IMR-90 (cell line): ENCODE data around the gene PLA2G2D. TPM values are rescaled to one million over a fixed set of nuclear protein-coding genes. Genes with fewer than 3 reads are reported as not detected.

Source experiments
- ATAC-seq: fragments of 200-7000 bp; cut with Tn5 transposase; 2 replicates; pipeline ENCODE4 v1.9.1; 2020; ENCODE audit warnings: low read depth, mild to moderate bottlenecking, moderate library complexity
- BruUV-seq: library from RNA; stranded (reverse); fragments of 400-500 nt; replicated peaks from 2 replicates; lab custom pipeline; 2021; lab: Mats Ljungman, UMichigan
- CTCF ChIA-PET: fragments of 300-600 bp; formaldehyde crosslinking; extraction: SDS; loops from one replicate; lab custom pipeline; 2021; ENCODE audit warnings: antibody characterized with exemption; lab: Yijun Ruan, JAX
- POLR2A ChIA-PET: fragments of 300-600 bp; sonication (Branson Sonifier 250); formaldehyde crosslinking; loops from one replicate; lab custom pipeline; 2022; ENCODE audit warnings: antibody characterized with exemption; ENCODE audit not compliant: unreplicated experiment; lab: Charles Lee
- DNase-seq: peaks from one replicate; pipeline ENCODE4 v3.0.0; 2013
- H2AFZ ChIP-seq: replicated peaks from 2 replicates; pipeline ENCODE3; 2013; ENCODE audit warnings: low read length, mild to moderate bottlenecking; ENCODE audit not compliant: poor library complexity
- H2AK5ac ChIP-seq: 2 replicates; pipeline ENCODE4 v1.6.1; 2013; ENCODE audit warnings: low read depth, low read length, inconsistent platforms
- H2AK9ac ChIP-seq: replicated peaks from 2 replicates; pipeline ENCODE3; 2013; ENCODE audit warnings: mild to moderate bottlenecking, low read depth, low read length, moderate library complexity; ENCODE audit not compliant: poor library complexity
- H2BK120ac ChIP-seq: 2 replicates; pipeline ENCODE4 v1.6.1; 2013; ENCODE audit warnings: low read depth, low read length, inconsistent platforms
- H2BK15ac ChIP-seq: 3 replicates; pipeline ENCODE4 v1.6.1; 2013; ENCODE audit warnings: low read depth, low read length, inconsistent platforms
- H2BK20ac ChIP-seq: 2 replicates; pipeline ENCODE4 v1.6.1; 2013; ENCODE audit warnings: low read depth, mild to moderate bottlenecking, inconsistent platforms, low read length, moderate library complexity
- H2BK5ac ChIP-seq: 2 replicates; pipeline ENCODE4 v1.6.1; 2013; ENCODE audit warnings: mild to moderate bottlenecking, low read depth, low read length, inconsistent platforms; ENCODE audit not compliant: poor library complexity, severe bottlenecking
- H3K14ac ChIP-seq: replicated peaks from 2 replicates; pipeline ENCODE4 v1.6.1; 2013; ENCODE audit warnings: low read depth, low read length, inconsistent platforms
- H3K18ac ChIP-seq: 2 replicates; pipeline ENCODE4 v1.6.1; 2013; ENCODE audit warnings: low read depth, low read length, control low read depth
- H3K23ac ChIP-seq: 2 replicates; pipeline ENCODE4 v1.6.1; 2013; ENCODE audit warnings: low read depth, low read length, inconsistent platforms
- H3K27ac ChIP-seq: 2 replicates; pipeline ENCODE4 v1.5.1; 2013; ENCODE audit warnings: mild to moderate bottlenecking, control low read depth, low read length; ENCODE audit not compliant: insufficient read depth
- H3K27me3 ChIP-seq: 2 replicates; pipeline ENCODE4 v1.6.1; 2013; ENCODE audit warnings: low read length; ENCODE audit not compliant: control insufficient read depth, insufficient read depth
- H3K36me3 ChIP-seq: 2 replicates; pipeline ENCODE4 v1.6.1; 2013; ENCODE audit warnings: low read length, mixed read lengths; ENCODE audit not compliant: control insufficient read depth, insufficient read depth
- H3K4ac ChIP-seq: 2 replicates; pipeline ENCODE4 v1.6.1; 2013; ENCODE audit warnings: low read depth, low read length, inconsistent platforms
- H3K4me1 ChIP-seq: 2 replicates; pipeline ENCODE4 v1.6.1; 2013; ENCODE audit warnings: low read length, mixed read lengths; ENCODE audit not compliant: control insufficient read depth, insufficient read depth
- H3K4me2 ChIP-seq: 2 replicates; pipeline ENCODE4 v1.6.1; 2013; ENCODE audit warnings: low read depth, mild to moderate bottlenecking, control low read depth, low read length, moderate library complexity
- H3K4me3 ChIP-seq: 2 replicates; pipeline ENCODE4 v1.5.1; 2013; ENCODE audit warnings: low read depth, mild to moderate bottlenecking, control low read depth, low read length, moderate library complexity; ENCODE audit not compliant: insufficient read depth
- H3K56ac ChIP-seq: 2 replicates; pipeline ENCODE4 v1.6.1; 2013; ENCODE audit warnings: low read length, inconsistent platforms; ENCODE audit not compliant: insufficient read depth; ENCODE audit errors: extremely low read depth
- H3K79me1 ChIP-seq, 2 experiments: 2 replicates each; pipeline ENCODE4 v1.6.1; 2013; ENCODE audit warnings: low read length in 2 of 2, inconsistent platforms in 1 of 2, low read depth in 1 of 2
- H3K9ac ChIP-seq: 2 replicates; pipeline ENCODE4 v1.6.1; 2013; ENCODE audit warnings: low read depth, low read length, control low read depth
- H3K9me1 ChIP-seq: 2 replicates; pipeline ENCODE4 v1.6.1; 2013; ENCODE audit warnings: low read length, inconsistent platforms; ENCODE audit not compliant: insufficient read depth
- H3K9me3 ChIP-seq: 2 replicates; pipeline ENCODE4 v1.6.1; 2013; ENCODE audit warnings: low read length; ENCODE audit not compliant: control insufficient read depth, insufficient read depth
- H4K20me1 ChIP-seq: 2 replicates; pipeline ENCODE4 v1.6.1; 2013; ENCODE audit warnings: low read length, inconsistent platforms; ENCODE audit not compliant: insufficient read depth
- H4K5ac ChIP-seq: 2 replicates; pipeline ENCODE4 v1.6.1; 2013; ENCODE audit warnings: mild to moderate bottlenecking, low read depth, low read length, control low read depth
- H4K8ac ChIP-seq, 2 experiments: 2 replicates each; pipeline ENCODE4 v1.6.1; 2013; ENCODE audit warnings: low read depth in 2 of 2, low read length in 2 of 2, control low read depth in 1 of 2, inconsistent platforms in 1 of 2
- H4K91ac ChIP-seq: 2 replicates; pipeline ENCODE4 v1.6.1; 2013; ENCODE audit warnings: low read depth, low read length, inconsistent platforms; ENCODE audit not compliant: insufficient read depth
- BHLHE40 ChIP-seq: fragments of 150-350 bp; IDR thresholded peaks from 2 replicates; pipeline ENCODE4 v1.6.1; 2016; ENCODE audit warnings: mild to moderate bottlenecking, low read depth, low read length
- CEBPB ChIP-seq: IDR thresholded peaks from 2 replicates; pipeline ENCODE4 v1.6.1; 2012; ENCODE audit warnings: low read depth, low read length, improper control_type of control experiment
- CHD1 ChIP-seq: IDR thresholded peaks from 2 replicates; pipeline ENCODE4 v1.6.1; 2012; ENCODE audit warnings: low read depth, low read length, improper control_type of control experiment
- FOS ChIP-seq: fragments of 150-350 bp; IDR thresholded peaks from 2 replicates; pipeline ENCODE4 v1.6.1; 2016; ENCODE audit warnings: low read depth, low read length
- MAFK ChIP-seq: IDR thresholded peaks from 2 replicates; pipeline ENCODE4 v1.6.1; 2012; ENCODE audit warnings: low read depth, low read length, improper control_type of control experiment
- MAZ ChIP-seq: IDR thresholded peaks from 2 replicates; pipeline ENCODE4 v1.6.1; 2012; ENCODE audit warnings: low read depth, mild to moderate bottlenecking, low read length, improper control_type of control experiment, moderate library complexity, borderline replicate concordance
- MXI1 ChIP-seq: IDR thresholded peaks from 2 replicates; pipeline ENCODE4 v1.6.1; 2012; ENCODE audit warnings: low read depth, mild to moderate bottlenecking, low read length, moderate library complexity, borderline replicate concordance
- POLR2A ChIP-seq: IDR thresholded peaks from 2 replicates; pipeline ENCODE4 v1.6.1; 2012; ENCODE audit warnings: mild to moderate bottlenecking, low read depth, low read length
- RAD21 ChIP-seq: IDR thresholded peaks from 2 replicates; pipeline ENCODE4 v1.6.1; 2012; ENCODE audit warnings: low read length, improper control_type of control experiment
- SMC3 ChIP-seq: fragments of 150-350 bp; IDR thresholded peaks from 2 replicates; pipeline ENCODE4 v1.6.1; 2016; ENCODE audit warnings: low read depth, mild to moderate bottlenecking, antibody characterized with exemption, low read length, moderate library complexity
- WGBS, 2 experiments: methylation state at CpG; one replicate each; pipeline versions ENCODE4 v1.1.5 to v1.1.7; 2013; ENCODE audit warnings: missing lambda C conversion rate in 2 of 2; ENCODE audit not compliant: insufficient read length in 1 of 2; ENCODE audit errors: extremely low coverage in 2 of 2; 5-methylcytosine and 5-hydroxymethylcytosine counted together
- dilution Hi-C: fragments of 300-500 bp; cut with HindIII; formaldehyde crosslinking; loops from one replicate; pipeline ENCODE4 v1.14.3; 2018; ENCODE audit warnings: low sequenced_read_pairs; ENCODE audit not compliant: unreplicated experiment
- in situ Hi-C: fragments of 300-500 bp; cut with MboI; formaldehyde crosslinking; loops from 3 replicates; pipeline ENCODE4 v1.14.3; 2019; ENCODE audit warnings: low sequenced_read_pairs, inconsistent platforms, mixed read lengths
- intact Hi-C: fragments of 100-400 bp; cut with micrococcal nuclease; formaldehyde crosslinking; loops from 2 replicates; pipeline ENCODE4 v1.10.0; 2022
- polyA plus RNA-seq, 3 experiments: library from polyadenylated mRNA; depleted of rRNA; stranded (reverse); fragments of >200 nt; gene quantifications; 2 replicates each; pipeline ENCODE4 v1.2.3, GENCODE V29; 2012; ENCODE audit warnings: low replicate concordance in 1 of 3
- total RNA-seq: library from RNA; depleted of rRNA; stranded (reverse); fragments of >200 nt; gene quantifications from 2 replicates; pipeline ENCODE4 v1.2.3, GENCODE V29; 2012
- TF ChIP-seq, protein P1 (sequence below): fragments of 150-350 bp; IDR thresholded peaks from 2 replicates; pipeline ENCODE4 v1.6.1; 2016; ENCODE audit warnings: low read depth, mild to moderate bottlenecking, low read length, moderate library complexity, borderline replicate concordance
- TF ChIP-seq, protein P2 (sequence below): conservative IDR thresholded peaks from 2 replicates; pipeline ENCODE4 v1.5.1; 2012; ENCODE audit warnings: mild to moderate bottlenecking, low read depth, low read length, improper control_type of control experiment

The PLA2G2D gene
- total and polyA plus RNA-seq, 2 of the 4 experiments (the other 2 are of a cell fraction): not detected

DNA sequence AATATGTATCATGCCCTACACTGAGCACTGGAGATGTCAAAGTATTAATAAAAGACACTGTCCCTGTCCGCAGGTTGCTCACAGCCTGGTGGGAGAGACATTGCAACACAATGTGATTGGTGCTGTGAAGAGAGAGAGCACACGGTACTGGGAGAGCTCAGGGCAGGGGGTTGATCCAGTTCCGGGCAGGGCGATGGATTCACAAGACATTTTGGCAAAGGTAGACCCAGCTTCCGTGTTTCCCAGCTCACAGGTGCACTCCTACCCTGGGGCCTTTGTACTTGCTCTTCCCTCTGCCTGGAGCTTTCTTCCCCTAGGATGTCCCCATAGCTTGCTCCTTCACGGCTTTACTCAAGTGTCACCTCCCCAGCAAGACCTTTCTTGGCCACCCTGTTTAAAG is 47.9 kb downstream of the PLA2G2D start:
- dilution Hi-C loops (no loop called here), intact Hi-C loops (no loop called here), in situ Hi-C loops (no loop called here)
- Histone ChIP-seq H3K4ac (no peak overlapping the region), H2AFZ (no peak overlapping the region), H3K9me1 (no peaks in the 10 kb centered on the region), H2AK5ac (no peak overlapping the region), H3K36me3 (no peaks in the 10 kb centered on the region), H3K79me1 (no peaks in the 10 kb centered on the region), H2BK20ac (no peak overlapping the region), H3K23ac (no peak overlapping the region), H2BK120ac (no peak overlapping the region), H4K20me1 (no peaks in the 10 kb centered on the region), H3K9ac (no peak overlapping the region), H3K18ac (no peak overlapping the region), H3K27me3 (no peaks in the 10 kb centered on the region), H3K4me2 (no peak overlapping the region), H2AK9ac (no peak overlapping the region), H2BK15ac (no peak overlapping the region), H3K4me1 (0 out of 2 replicates have a peak, but pooled peaks cover 2% of the 10 kb centered on the region), H3K27ac (no peak overlapping the region), H4K8ac (no peak overlapping the region), H3K14ac (no peak overlapping the region), H2BK5ac (no peak overlapping the region), H3K4me3 (no peak overlapping the region), H3K56ac (no peak overlapping the region), H4K91ac (no peak overlapping the region), H3K9me3 (no peaks in the 10 kb centered on the region), H4K5ac (no peak overlapping the region)
- no peak for DNase-seq
- 90% methylated on average over 2 of the region's 6 CpGs; no CpG with 5 or more reads in 1 of the 2 experiments for WGBS, 2 experiments
- ATAC-seq: no peak
- POLR2A ChIA-PET: no interaction called here
- CTCF ChIA-PET: no interaction called here
- BruUV-seq: no TSS peak
- TF ChIP-seq MAFK: no peak
- TF ChIP-seq RAD21: no peak
- TF ChIP-seq MXI1: no peak
- TF ChIP-seq, protein P1, sequence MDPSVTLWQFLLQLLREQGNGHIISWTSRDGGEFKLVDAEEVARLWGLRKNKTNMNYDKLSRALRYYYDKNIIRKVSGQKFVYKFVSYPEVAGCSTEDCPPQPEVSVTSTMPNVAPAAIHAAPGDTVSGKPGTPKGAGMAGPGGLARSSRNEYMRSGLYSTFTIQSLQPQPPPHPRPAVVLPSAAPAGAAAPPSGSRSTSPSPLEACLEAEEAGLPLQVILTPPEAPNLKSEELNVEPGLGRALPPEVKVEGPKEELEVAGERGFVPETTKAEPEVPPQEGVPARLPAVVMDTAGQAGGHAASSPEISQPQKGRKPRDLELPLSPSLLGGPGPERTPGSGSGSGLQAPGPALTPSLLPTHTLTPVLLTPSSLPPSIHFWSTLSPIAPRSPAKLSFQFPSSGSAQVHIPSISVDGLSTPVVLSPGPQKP: no peak
- no peak for TF ChIP-seq SMC3
- TF ChIP-seq, protein P2, sequence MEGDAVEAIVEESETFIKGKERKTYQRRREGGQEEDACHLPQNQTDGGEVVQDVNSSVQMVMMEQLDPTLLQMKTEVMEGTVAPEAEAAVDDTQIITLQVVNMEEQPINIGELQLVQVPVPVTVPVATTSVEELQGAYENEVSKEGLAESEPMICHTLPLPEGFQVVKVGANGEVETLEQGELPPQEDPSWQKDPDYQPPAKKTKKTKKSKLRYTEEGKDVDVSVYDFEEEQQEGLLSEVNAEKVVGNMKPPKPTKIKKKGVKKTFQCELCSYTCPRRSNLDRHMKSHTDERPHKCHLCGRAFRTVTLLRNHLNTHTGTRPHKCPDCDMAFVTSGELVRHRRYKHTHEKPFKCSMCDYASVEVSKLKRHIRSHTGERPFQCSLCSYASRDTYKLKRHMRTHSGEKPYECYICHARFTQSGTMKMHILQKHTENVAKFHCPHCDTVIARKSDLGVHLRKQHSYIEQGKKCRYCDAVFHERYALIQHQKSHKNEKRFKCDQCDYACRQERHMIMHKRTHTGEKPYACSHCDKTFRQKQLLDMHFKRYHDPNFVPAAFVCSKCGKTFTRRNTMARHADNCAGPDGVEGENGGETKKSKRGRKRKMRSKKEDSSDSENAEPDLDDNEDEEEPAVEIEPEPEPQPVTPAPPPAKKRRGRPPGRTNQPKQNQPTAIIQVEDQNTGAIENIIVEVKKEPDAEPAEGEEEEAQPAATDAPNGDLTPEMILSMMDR: no peak
- no peak for TF ChIP-seq POLR2A
- TF ChIP-seq CEBPB: no peak
- no peak for TF ChIP-seq BHLHE40
- TF ChIP-seq CHD1: no peak
- no peak for TF ChIP-seq MAZ
- no peak for TF ChIP-seq FOS
